AG09309 (cell line): ENCODE results near the gene FOXP1.

ENCODE experiments used
- DNase-seq: peaks from one replicate; pipeline ENCODE4 v3.0.0-alpha.2; 2010; ENCODE audit warnings: low read depth
- H3K4me3 ChIP-seq: 2 replicates; pipeline ENCODE4 v1.5.1; 2011; ENCODE audit warnings: mild to moderate bottlenecking, low read depth, low read length, moderate library complexity; ENCODE audit not compliant: control insufficient read depth
- TF ChIP-seq, protein P1 (sequence below): IDR thresholded peaks from 2 replicates; pipeline ENCODE4 v1.5.1; 2011; ENCODE audit warnings: mild to moderate bottlenecking, low read depth, low read length, inconsistent platforms; ENCODE audit not compliant: insufficient read depth, control insufficient read depth; ENCODE audit errors: missing control alignments

The FOXP1 gene

DNA sequence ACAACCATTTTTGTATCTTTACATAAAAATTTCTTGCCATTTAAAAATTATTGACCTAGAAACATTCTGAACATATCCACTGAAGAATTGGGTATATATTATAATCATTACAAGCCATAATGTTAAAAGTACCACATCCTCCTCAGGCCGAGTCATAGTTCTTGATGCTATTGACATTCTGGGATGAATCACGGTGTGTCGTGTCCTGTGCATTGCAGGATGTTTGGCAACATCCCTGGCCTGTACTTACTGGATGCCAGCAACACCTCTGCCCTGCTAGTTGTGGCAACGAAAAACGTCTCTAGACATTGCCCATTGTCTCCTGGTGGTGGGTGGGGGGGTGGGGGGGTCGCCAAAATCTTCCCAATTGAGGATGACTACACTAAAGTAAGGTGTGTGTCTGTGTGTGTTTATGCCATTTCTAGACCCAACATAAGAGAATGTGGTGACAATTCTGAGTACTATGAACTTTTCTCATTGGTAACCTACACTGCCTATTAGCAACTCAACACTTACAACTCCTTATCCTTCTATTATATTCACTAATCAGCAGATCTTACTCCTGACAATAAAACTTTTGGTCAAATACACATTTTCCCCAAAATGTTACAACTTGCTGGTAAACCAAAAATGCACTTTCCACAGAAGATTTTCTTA is 471.6 kb downstream of the FOXP1 start:
- no peak overlapping the region for H3K4me3 ChIP-seq
- TF ChIP-seq, protein P1, sequence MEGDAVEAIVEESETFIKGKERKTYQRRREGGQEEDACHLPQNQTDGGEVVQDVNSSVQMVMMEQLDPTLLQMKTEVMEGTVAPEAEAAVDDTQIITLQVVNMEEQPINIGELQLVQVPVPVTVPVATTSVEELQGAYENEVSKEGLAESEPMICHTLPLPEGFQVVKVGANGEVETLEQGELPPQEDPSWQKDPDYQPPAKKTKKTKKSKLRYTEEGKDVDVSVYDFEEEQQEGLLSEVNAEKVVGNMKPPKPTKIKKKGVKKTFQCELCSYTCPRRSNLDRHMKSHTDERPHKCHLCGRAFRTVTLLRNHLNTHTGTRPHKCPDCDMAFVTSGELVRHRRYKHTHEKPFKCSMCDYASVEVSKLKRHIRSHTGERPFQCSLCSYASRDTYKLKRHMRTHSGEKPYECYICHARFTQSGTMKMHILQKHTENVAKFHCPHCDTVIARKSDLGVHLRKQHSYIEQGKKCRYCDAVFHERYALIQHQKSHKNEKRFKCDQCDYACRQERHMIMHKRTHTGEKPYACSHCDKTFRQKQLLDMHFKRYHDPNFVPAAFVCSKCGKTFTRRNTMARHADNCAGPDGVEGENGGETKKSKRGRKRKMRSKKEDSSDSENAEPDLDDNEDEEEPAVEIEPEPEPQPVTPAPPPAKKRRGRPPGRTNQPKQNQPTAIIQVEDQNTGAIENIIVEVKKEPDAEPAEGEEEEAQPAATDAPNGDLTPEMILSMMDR = no peak
- no peak for DNase-seq

- TF ChIP-seq, protein P1 = no peak
- no peak overlapping the region for H3K4me3 ChIP-seq
These were observed 472.9 kb downstream of the FOXP1 start for GRCh38 chr3:71110385-71111222.

GRCh38 chr3:71109977-71110285 is 473.6 kb downstream of the FOXP1 start:
- TF ChIP-seq, protein P1 = no peak
- DNase-seq = no peak
- H3K4me3 ChIP-seq = no peak overlapping the region

More at GRCh38 chr3:71110385-71111222, 472.9 kb downstream of the FOXP1 start:
- DNase-seq = no peak

- TF ChIP-seq, protein P1 = no peak
- DNase-seq = no peak
- no peak overlapping the region for H3K4me3 ChIP-seq
These were observed 474.1 kb downstream of the FOXP1 start for GRCh38 chr3:71109241-71109976.

DNA sequence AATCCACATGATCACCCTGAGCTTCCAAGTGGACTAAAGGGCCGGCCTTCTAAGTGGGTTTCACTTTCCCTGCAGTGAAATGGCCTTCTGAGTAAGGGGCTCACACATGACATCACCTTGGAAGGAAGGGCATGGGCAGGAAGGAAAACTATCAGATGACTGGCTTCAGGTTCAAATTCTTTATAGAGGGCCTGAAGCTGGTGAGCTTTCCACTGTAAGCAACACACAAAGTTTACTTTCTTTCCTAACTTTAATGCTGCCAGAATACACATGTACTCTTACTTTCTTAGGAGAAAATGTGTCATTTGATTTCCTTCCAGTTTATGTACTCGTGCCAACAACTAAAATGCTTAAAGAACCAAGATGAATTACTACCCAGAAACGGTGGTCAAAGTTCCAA is 475.6 kb downstream of the FOXP1 start:
- no peak for DNase-seq
- TF ChIP-seq, protein P1 = no peak
- no peak overlapping the region for H3K4me3 ChIP-seq

GRCh38 chr3:71104976-71105375 is 478.6 kb downstream of the FOXP1 start:
- DNase-seq = no peak
- TF ChIP-seq, protein P1 = no peak
- no peak overlapping the region for H3K4me3 ChIP-seq
